Neural crest cell (in vitro differentiated cells): ENCODE measurements around the gene STAC3. TPM values are rescaled to one million over a fixed set of nuclear protein-coding genes. Genes with fewer than 3 reads are reported as not detected.

Experiments
- DNase-seq: peaks from one replicate; pipeline ENCODE4 v3.0.0; 2021; ENCODE audit warnings: low read depth, mixed read lengths, low spot score
- H3K27ac Mint-ChIP-seq: one replicate; pipeline ENCODE4 v1.8.0; 2021; ENCODE audit warnings: mild to moderate bottlenecking, mixed read lengths; ENCODE audit not compliant: unreplicated experiment
- H3K27me3 Mint-ChIP-seq: 2 replicates; pipeline ENCODE4 v1.8.0; 2021; ENCODE audit warnings: low read depth, mild to moderate bottlenecking, mixed read lengths
- H3K36me3 Mint-ChIP-seq: 2 replicates; pipeline ENCODE4 v1.8.0; 2021; ENCODE audit warnings: low read depth, mild to moderate bottlenecking, mixed read lengths
- H3K4me1 Mint-ChIP-seq: 2 replicates; pipeline ENCODE4 v1.8.0; 2021; ENCODE audit warnings: mixed read lengths
- H3K4me3 Mint-ChIP-seq: one replicate; pipeline ENCODE4 v1.8.0; 2021; ENCODE audit warnings: mild to moderate bottlenecking, mixed read lengths
- H3K9me3 Mint-ChIP-seq: 2 replicates; pipeline ENCODE4 v1.8.0; 2021; ENCODE audit warnings: mixed read lengths
- CTCF ChIP-seq: fragments of 200-600 bp; sonication (generic); conservative IDR thresholded peaks from 2 replicates; pipeline ENCODE4 v1.5.0; 2021; ENCODE audit warnings: antibody characterized with exemption, mild to moderate bottlenecking
- total RNA-seq: library from RNA; stranded (reverse); gene quantifications from 2 replicates; pipeline ENCODE4 v1.2.1, GENCODE V29; 2021

The STAC3 gene
- total RNA-seq, 1 donor from 2014 or later = 3.8 TPM

DNA sequence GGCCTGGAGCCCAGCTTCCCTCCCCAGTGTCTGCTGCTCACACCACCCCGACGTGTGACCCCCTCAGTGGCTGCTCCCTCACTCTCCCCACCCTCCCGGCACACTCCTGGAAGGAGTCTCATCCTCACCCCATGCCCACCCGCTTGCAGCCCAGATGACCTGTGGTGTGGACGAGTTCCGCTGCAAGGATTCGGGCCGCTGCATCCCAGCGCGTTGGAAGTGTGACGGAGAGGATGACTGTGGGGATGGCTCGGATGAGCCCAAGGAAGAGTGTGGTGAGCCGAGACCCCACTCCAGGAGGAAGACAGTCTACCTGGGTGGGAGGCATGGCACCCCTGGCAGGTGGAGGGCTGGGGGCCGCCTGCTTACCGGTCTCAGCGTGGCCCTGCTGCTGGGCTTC, 49.4 kb downstream of the STAC3 start:
- no peaks in the 10 kb centered on the region for H3K27me3 Mint-ChIP-seq
- H3K9me3 Mint-ChIP-seq = no peaks in the 10 kb centered on the region
- no peak overlapping the region for H3K27ac Mint-ChIP-seq
- H3K36me3 Mint-ChIP-seq = no peaks in the 10 kb centered on the region
- no peak overlapping the region for H3K4me3 Mint-ChIP-seq
- H3K4me1 Mint-ChIP-seq = no peaks in the 10 kb centered on the region
- TF ChIP-seq CTCF = no peak
- no peak for DNase-seq

GRCh38 chr12:57201219-57201618, 49.8 kb downstream of the STAC3 start:
- Mint-ChIP-seq H3K27me3 (no peaks in the 10 kb centered on the region), H3K36me3 (no peaks in the 10 kb centered on the region), H3K9me3 (no peaks in the 10 kb centered on the region), H3K27ac (no peak overlapping the region), H3K4me1 (no peaks in the 10 kb centered on the region), H3K4me3 (no peak overlapping the region)
- TF ChIP-seq CTCF = no peak
- DNase-seq = no peak

GRCh38 chr12:57200497-57200896, 50.5 kb downstream of the STAC3 start:
- TF ChIP-seq CTCF = no peak
- Mint-ChIP-seq H3K36me3 (no peaks in the 10 kb centered on the region), H3K4me3 (no peak overlapping the region), H3K9me3 (no peaks in the 10 kb centered on the region), H3K27ac (no peak overlapping the region), H3K27me3 (no peaks in the 10 kb centered on the region), H3K4me1 (no peaks in the 10 kb centered on the region)
- DNase-seq = no peak

DNA sequence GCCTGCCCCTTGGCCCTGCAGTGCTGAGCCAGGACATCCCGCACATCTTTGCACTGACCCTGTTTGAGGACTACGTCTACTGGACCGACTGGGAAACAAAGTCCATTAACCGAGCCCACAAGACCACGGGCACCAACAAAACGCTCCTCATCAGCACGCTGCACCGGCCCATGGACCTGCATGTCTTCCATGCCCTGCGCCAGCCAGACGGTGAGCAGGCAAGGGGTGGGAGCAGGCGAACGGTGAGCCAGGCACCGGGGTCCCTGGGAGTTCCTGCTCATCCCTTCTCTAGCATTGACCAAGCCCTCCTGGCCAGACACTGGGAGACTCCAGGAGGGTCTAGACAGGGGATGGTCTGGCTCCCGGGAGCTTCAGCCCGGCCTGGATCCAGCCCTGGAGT, 51.8 kb downstream of the STAC3 start:
- Mint-ChIP-seq H3K4me3 (no peak overlapping the region), H3K27ac (no peak overlapping the region), H3K4me1 (no peaks in the 10 kb centered on the region), H3K27me3 (no peaks in the 10 kb centered on the region), H3K9me3 (no peaks in the 10 kb centered on the region), H3K36me3 (no peaks in the 10 kb centered on the region)
- DNase-seq = no peak
- no peak for TF ChIP-seq CTCF

- Mint-ChIP-seq H3K4me3 (no peak overlapping the region), H3K27ac (peak overlapping the region; percentile 12), H3K9me3 (no peaks in the 10 kb centered on the region), H3K27me3 (no peaks in the 10 kb centered on the region), H3K4me1 (no peaks in the 10 kb centered on the region), H3K36me3 (no peaks in the 10 kb centered on the region)
- DNase-seq = no peak
- TF ChIP-seq CTCF = no peak
Observed at GRCh38 chr12:57198329-57198728, 52.7 kb downstream of the STAC3 start.

- no peak for TF ChIP-seq CTCF
- no peaks in the 10 kb centered on the region for H3K9me3 Mint-ChIP-seq
- H3K4me1 Mint-ChIP-seq = no peaks in the 10 kb centered on the region
- no peak overlapping the region for H3K27ac Mint-ChIP-seq
- no peak for DNase-seq
- H3K4me3 Mint-ChIP-seq = no peak overlapping the region
- H3K36me3 Mint-ChIP-seq = peaks cover 6% of the 10 kb centered on the region
- no peaks in the 10 kb centered on the region for H3K27me3 Mint-ChIP-seq
Observed at GRCh38 chr12:57196956-57197355, 54.0 kb downstream of the STAC3 start.
